Esophagus squamous epithelium (tissue), 5 donors: Measurements from ENCODE around the gene PSMD13. TPM values are rescaled to one million over a fixed set of nuclear protein-coding genes. Genes with fewer than 3 reads are reported as not detected.
A peak's percentile ranks its signal among the peaks of the same experiment; 100 is the strongest.

Source experiments
- DNase-seq: peaks from one replicate; lab custom pipeline; 2025; lab: John Stamatoyannopoulos, UW
- H3K27ac ChIP-seq, 4 donors: fragments of 200-600 bp; sonication (generic); one replicate each; pipeline ENCODE4 v1.5.1; 2016 to 2019; ENCODE audit warnings: mild to moderate bottlenecking in 1 of 4
- H3K27me3 ChIP-seq, 4 donors: fragments of 200-600 bp; sonication (generic); 1 replicate in 3 of 4; 2 replicates in 1 of 4; pipeline versions ENCODE4 v1.5.1 to v1.6.0; 2017 to 2021; ENCODE audit warnings: antibody characterized with exemption in 1 of 4
- H3K36me3 ChIP-seq, 3 donors: fragments of 200-600 bp; sonication (generic); one replicate each; pipeline ENCODE4 v1.5.1; 2016 to 2019
- H3K4me1 ChIP-seq, 3 donors: fragments of 200-600 bp; sonication (generic); one replicate each; pipeline ENCODE4 v1.5.1; 2017 to 2019
- H3K4me3 ChIP-seq, 4 donors: fragments of 200-600 bp; sonication (generic); 1 replicate in 3 of 4; 2 replicates in 1 of 4; pipeline ENCODE4 v1.5.1; 2016 to 2019; ENCODE audit warnings: mild to moderate bottlenecking in 2 of 4, moderate library complexity in 1 of 4
- H3K9me3 ChIP-seq, 3 donors: fragments of 200-600 bp; sonication (generic); one replicate each; pipeline ENCODE4 v1.5.1; 2016 to 2019
- POLR2A ChIP-seq, 4 donors: fragments of 450-650 bp; IDR thresholded peaks; one replicate each; pipeline ENCODE4 v1.6.1; 2017; ENCODE audit warnings: antibody characterized with exemption in 4 of 4, mild to moderate bottlenecking in 4 of 4, moderate library complexity in 3 of 4
- WGBS, 2 donors: methylation state at CpG; one replicate each; pipeline ENCODE4 v1.1.5; 2018; 5-methylcytosine and 5-hydroxymethylcytosine counted together
- intact Hi-C: fragments of 100-400 bp; cut with DNase I; formaldehyde crosslinking; loops from one replicate; pipeline ENCODE4 v1.15.0; 2022
- total RNA-seq, 4 donors: library from RNA; depleted of rRNA; stranded (reverse); fragments of >200 nt; gene quantifications; one replicate each; pipeline ENCODE4 v1.1.0, GENCODE V29; 2016
- TF ChIP-seq, protein P1 (sequence below), 6 experiments: fragments of 450-650 bp in 4 of 6; fragments of 200-600 bp in 2 of 6; sonication (generic) in 2 of 6; IDR thresholded peaks; one replicate each; pipeline ENCODE4 v1.5.1; 2016 to 2019; ENCODE audit warnings: antibody characterized with exemption in 6 of 6, mild to moderate bottlenecking in 4 of 6, moderate library complexity in 4 of 6
- donor health status: DM: yes; HTN: yes; CAD: no.

The PSMD13 gene
- total RNA-seq, 4 donors from 2014 or later = 46.4 to 116 (median 105) TPM

DNA sequence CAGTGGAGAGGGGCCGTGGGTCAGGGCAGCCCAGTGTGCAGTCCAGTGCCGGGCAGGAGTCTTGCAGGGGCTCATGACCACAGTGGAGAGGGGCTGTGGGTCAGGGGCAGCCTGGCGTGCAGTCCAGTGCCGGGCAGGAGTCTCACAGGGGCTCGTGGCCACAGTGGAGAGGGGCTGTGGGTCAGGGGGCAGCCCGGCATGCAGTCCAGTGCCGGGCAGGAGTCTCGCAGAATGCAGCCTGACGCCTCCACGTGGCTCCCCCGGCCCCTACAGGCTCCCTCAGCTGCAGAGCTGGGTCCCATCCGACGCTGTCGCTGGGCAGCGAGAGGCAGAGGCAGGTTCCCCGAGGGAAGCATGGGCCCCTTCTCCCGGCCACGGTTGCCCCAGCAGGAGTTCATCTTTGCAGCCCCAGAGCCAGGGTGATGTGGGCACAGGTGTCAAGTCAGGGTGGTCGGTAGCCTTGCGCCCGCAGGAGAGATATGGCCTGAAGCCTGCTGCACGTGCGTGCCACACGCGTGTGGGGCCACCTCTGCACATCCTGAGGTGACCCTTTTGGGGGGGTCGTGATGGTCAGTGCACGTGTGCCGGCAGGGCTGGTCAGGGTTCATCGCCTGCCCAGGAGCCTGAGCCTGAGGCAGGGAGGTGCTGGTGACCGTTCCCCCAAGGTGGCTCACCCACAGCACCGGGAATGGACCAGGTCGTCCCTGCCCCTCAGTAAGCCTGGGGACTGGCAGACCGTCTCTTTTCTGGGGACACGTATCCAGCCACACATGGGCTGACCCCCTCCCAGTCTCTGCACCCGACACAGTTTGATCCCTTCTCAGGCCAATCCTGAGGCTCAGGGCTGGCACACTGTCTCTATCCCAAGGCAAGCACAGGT lies 59.6 kb downstream of the PSMD13 start:
- Histone ChIP-seq H3K4me3 (no peak overlapping the region), H3K9me3 (no peaks in the 10 kb centered on the region), H3K4me1 (peaks cover 3 to 28% (median 16%) of the 10 kb centered on the region in 3 donors), H3K27ac (no peak overlapping the region), H3K36me3 (peaks cover 0 to 32% (median 0%) of the 10 kb centered on the region in 3 donors), H3K27me3 (peaks cover 0 to 59% (median 8%) of the 10 kb centered on the region in 4 donors)
- no peak for DNase-seq
- 52 to 72% methylated on average over 5 to 13 of the region's 35 CpGs for WGBS, 2 donors
- TF ChIP-seq, protein P1, sequence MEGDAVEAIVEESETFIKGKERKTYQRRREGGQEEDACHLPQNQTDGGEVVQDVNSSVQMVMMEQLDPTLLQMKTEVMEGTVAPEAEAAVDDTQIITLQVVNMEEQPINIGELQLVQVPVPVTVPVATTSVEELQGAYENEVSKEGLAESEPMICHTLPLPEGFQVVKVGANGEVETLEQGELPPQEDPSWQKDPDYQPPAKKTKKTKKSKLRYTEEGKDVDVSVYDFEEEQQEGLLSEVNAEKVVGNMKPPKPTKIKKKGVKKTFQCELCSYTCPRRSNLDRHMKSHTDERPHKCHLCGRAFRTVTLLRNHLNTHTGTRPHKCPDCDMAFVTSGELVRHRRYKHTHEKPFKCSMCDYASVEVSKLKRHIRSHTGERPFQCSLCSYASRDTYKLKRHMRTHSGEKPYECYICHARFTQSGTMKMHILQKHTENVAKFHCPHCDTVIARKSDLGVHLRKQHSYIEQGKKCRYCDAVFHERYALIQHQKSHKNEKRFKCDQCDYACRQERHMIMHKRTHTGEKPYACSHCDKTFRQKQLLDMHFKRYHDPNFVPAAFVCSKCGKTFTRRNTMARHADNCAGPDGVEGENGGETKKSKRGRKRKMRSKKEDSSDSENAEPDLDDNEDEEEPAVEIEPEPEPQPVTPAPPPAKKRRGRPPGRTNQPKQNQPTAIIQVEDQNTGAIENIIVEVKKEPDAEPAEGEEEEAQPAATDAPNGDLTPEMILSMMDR (IDR thresholded peaks at IDR 0.05) = no peak
- no peak for TF ChIP-seq POLR2A (IDR thresholded peaks at IDR 0.05)
- intact Hi-C loops = no loop called here

GRCh38 chr11:297051-297585 lies 60.3 kb downstream of the PSMD13 start:
- no peak for TF ChIP-seq POLR2A (IDR thresholded peaks at IDR 0.05)
- TF ChIP-seq, protein P1 (IDR thresholded peaks at IDR 0.05) = no peak
- 67 to 68% methylated on average over 3 of the region's 13 CpGs for WGBS, 2 donors
- Histone ChIP-seq H3K27me3 (peaks cover 0 to 59% (median 8%) of the 10 kb centered on the region in 4 donors), H3K36me3 (peaks cover 0 to 29% (median 0%) of the 10 kb centered on the region in 3 donors), H3K4me1 (peaks cover 3 to 28% (median 16%) of the 10 kb centered on the region in 3 donors), H3K4me3 (no peak overlapping the region), H3K9me3 (no peaks in the 10 kb centered on the region), H3K27ac (peak overlapping the region in 1 of 4 donors; percentile 40)
- no peak for DNase-seq
- intact Hi-C loops = no loop called here

DNA sequence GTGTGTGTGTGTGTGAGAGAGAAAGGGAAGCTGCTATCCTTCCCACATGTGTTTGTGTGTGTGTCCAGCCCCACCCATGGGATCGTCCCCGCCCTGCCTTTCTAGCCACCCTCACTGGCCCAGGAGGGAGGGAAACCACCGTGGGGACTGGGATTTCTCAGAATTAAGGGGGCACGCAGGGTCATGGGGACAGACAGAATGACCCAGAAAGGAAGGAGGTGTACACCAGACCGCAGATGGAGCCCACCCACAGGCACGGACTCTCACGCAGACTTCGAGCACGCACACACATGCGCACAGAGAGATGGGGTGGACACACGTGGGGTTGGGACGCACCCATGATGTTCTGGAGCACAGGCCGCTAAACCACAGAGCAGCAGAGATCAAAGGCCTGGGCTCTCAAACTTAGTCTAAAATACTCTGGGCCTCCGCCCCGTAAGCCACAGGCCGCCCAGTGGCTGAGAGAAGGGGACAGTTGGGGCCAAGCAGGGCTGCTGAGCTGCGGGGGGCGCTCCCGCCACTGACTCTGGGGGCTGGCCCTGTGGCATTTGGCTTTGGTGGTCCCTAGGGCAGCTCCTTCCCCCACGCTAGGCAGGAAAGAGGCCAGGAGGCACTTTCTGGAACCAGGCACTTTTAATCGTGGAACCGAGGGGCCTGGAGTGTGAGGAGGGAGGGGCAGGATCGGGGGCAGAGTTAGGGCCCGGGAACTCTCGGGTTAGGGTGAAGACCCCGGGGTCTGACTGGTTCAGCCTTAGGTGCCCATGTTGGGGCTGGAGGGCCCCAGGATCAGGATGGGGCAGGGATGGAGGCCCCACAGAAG lies 61.0 kb downstream of the PSMD13 start:
- Histone ChIP-seq H3K27ac (peak overlapping the region in 2 of 4 donors; percentile 25 to 40), H3K27me3 (peaks cover 0 to 59% (median 8%) of the 10 kb centered on the region in 4 donors), H3K4me1 (peaks cover 3 to 28% (median 16%) of the 10 kb centered on the region in 3 donors), H3K9me3 (no peaks in the 10 kb centered on the region), H3K36me3 (peaks cover 0 to 22% (median 0%) of the 10 kb centered on the region in 3 donors), H3K4me3 (no peak overlapping the region)
- WGBS, 2 donors = 42 to 50% methylated on average over 19 to 23 of the region's 26 CpGs
- TF ChIP-seq, protein P1 (IDR thresholded peaks at IDR 0.05) = no peak
- no peak for TF ChIP-seq POLR2A (IDR thresholded peaks at IDR 0.05)
- DNase-seq = no peak
- intact Hi-C loops = no loop called here

DNA sequence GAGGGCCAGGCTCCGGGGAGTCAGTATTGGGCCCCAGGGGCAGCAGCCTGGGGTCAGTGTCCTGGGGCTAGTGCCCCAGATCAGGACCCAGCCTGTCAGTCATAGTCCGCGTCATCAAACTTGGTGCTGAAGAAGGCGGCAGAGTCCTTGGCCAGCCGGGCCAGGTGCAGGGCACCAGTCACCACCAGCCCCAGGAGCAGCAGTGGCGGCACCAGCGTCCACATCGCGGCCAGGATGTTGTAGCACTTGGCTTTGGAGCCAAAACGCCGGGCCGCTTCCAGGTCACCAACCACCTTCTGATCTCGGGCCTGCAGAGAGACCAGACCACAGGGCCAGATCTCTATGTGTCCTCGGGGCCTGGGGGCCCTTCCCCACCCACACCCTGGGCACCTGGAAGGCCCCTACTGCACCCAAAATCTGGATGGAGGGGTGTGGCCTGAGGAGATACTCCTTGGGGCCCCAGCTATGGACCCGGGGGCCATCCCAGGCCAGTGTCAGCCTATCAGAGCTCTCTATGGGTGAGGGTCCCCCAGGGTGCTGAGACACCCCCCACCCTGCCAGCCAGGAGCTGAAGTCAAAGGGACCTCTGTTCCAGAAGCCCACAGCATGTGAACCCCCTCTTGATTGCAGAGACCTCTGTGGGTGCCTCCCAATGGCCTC lies 61.8 kb downstream of the PSMD13 start:
- H3K4me1 ChIP-seq = peaks cover 3 to 28% (median 16%) of the 10 kb centered on the region in 3 donors
- intact Hi-C loops = no loop called here
- TF ChIP-seq POLR2A (IDR thresholded peaks at IDR 0.05) = no peak
- TF ChIP-seq, protein P1 (IDR thresholded peaks at IDR 0.05) = no peak
- WGBS, 2 donors = 51% methylated on average over 2 of the region's 15 CpGs; no CpG with 5 or more reads in 1 of the 2 donors
- H3K27ac ChIP-seq = peak overlapping the region in 2 of 4 donors; percentile 25 to 40
- peaks cover 0 to 14% (median 0%) of the 10 kb centered on the region in 3 donors for H3K36me3 ChIP-seq
- H3K9me3 ChIP-seq = no peaks in the 10 kb centered on the region
- peaks cover 0 to 61% (median 8%) of the 10 kb centered on the region in 4 donors for H3K27me3 ChIP-seq
- DNase-seq = no peak
- no peak overlapping the region for H3K4me3 ChIP-seq
